HG03039 (cell line): Measurements from ENCODE around the gene SAP30BP.
A peak's percentile ranks its signal among the peaks of the same experiment; 100 is the strongest.

ENCODE experiments used
- ATAC-seq: cut with Tn5 transposase; IDR thresholded peaks from one replicate; pipeline ENCODE4 v1.9.1; 2021; ENCODE audit warnings: mild to moderate bottlenecking, moderate library complexity; ENCODE audit not compliant: unreplicated experiment

Gene SAP30BP

GRCh38 chr17:75666959-75667790 is at the start of gene SAP30BP, which contains the start of gene RECQL5:
Gene SAP30BP (plus strand): TSS chr17:75667338. CDS start chr17:75667373, 35 bp downstream.
Gene RECQL5 (minus strand): TSS chr17:75667154. CDS start chr17:75666557, 597 bp downstream.
- peak; percentile 76 for ATAC-seq

GRCh38 chr17:75617675-75618074 is 49.5 kb upstream of the SAP30BP start:
- no peak for ATAC-seq

GRCh38 chr17:75619506-75620431 is 47.4 kb upstream of the SAP30BP start:
- ATAC-seq = no peak

- ATAC-seq = no peak
Observed at GRCh38 chr17:75621489-75621888, 45.6 kb upstream of the SAP30BP start.

GRCh38 chr17:75622076-75622475 is 45.1 kb upstream of the SAP30BP start:
- ATAC-seq = no peak

- no peak for ATAC-seq
Observed at GRCh38 chr17:75622771-75623273, 44.3 kb upstream of the SAP30BP start.

- no peak for ATAC-seq
Observed at GRCh38 chr17:75623386-75623785, 43.8 kb upstream of the SAP30BP start.

- no peak for ATAC-seq
Observed at GRCh38 chr17:75624021-75624420, 43.1 kb upstream of the SAP30BP start.

- ATAC-seq = no peak
Observed at GRCh38 chr17:75624714-75625345, 42.3 kb upstream of the SAP30BP start.

- ATAC-seq = no peak
Observed at GRCh38 chr17:75625813-75626486, 41.2 kb upstream of the SAP30BP start.

GRCh38 chr17:75626496-75627038 is 40.6 kb upstream of the SAP30BP start:
- ATAC-seq = no peak

GRCh38 chr17:75627094-75627493 is 40.0 kb upstream of the SAP30BP start:
- no peak for ATAC-seq

GRCh38 chr17:75628425-75628824 is 38.7 kb upstream of the SAP30BP start:
- no peak for ATAC-seq

GRCh38 chr17:75629157-75629556 is 38.0 kb upstream of the SAP30BP start:
- ATAC-seq = no peak

GRCh38 chr17:75630071-75630917 is 36.8 kb upstream of the SAP30BP start:
- no peak for ATAC-seq

- no peak for ATAC-seq
Observed at GRCh38 chr17:75631353-75631752, 35.8 kb upstream of the SAP30BP start.

- no peak for ATAC-seq
Observed at GRCh38 chr17:75632428-75632827, 34.7 kb upstream of the SAP30BP start.

- no peak for ATAC-seq
Observed at GRCh38 chr17:75632863-75633485, 34.2 kb upstream of the SAP30BP start, which contains the start of gene SMIM5. Gene SMIM5 (plus strand): TSS chr17:75633434. CDS start chr17:75640202, 6,768 bp downstream.
